ENCODE measurements around the gene FEZ2. TPM values are rescaled to one million over a fixed set of nuclear protein-coding genes. Genes with fewer than 3 reads are reported as not detected.

The FEZ2 gene
- total and polyA plus RNA-seq, 2 of the 8 experiments (the other 6 are each of a cell fraction or from before 2014, with no cell fraction given) = 7.5 to 16.4 TPM

DNA sequence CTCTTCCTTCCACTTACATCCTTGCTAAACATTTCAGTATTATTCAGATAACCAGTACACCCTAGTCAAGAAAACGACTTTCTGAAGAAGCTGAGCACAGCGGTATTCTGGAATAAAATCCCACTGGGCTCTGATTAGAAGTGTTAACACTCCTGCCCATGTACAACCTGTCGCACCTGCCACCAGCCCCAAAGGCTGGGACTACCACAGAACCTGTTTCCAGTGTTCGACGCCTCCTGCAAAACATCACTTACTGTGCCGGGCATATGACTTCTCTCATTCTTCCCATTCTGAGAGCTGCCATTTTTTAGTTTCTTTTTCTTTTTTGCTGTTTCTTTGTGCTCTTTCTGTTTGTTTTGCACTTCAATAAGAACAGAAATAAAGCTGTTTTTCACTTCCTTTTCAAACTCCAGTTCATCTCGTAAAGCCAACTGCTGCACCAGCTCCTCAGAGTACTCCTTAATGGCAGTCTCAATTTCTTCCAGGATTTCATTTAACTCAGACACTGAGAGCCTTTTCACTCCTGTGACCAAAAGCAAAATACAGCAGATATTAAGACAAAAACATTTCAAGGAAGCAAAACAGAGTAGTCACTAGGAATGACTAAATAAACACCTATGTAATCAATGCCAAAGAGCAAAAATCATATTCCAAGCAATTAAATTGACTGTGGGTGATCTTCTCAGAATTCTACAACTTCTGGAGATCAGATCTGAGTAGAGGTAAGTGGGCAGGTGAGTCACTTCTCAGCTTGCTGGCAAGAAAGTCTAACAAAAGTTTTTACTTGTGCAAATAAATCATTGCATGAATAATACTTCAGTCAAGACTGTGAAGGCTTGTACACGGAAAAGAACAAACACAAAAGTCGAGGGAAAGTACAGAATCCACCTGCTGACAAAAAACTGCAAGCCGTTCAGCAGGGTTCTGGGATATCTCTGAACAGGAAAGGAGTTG, 19.3 kb downstream of the FEZ2 start:
- Histone ChIP-seq H4K20me1 (replicated peaks in 1 of 2; ENCODE audit: control insufficient read depth in 1 of 2, insufficient read depth in 2 of 2, low read length in 2 of 2) (no peaks in the 10 kb centered on the region), H2AFZ (ENCODE audit: low read length) (no peak overlapping the region), H2BK15ac (ENCODE audit: low read length) (no peak overlapping the region), H3K56ac (replicated peaks; ENCODE audit: insufficient read length, low read depth, low read length) (no peak overlapping the region), H2BK20ac (ENCODE audit: low read length) (no peak overlapping the region), H2BK120ac (replicated peaks; ENCODE audit: low read depth, low read length) (no peak overlapping the region), H3K23me2 (ENCODE audit: low read depth, low read length) (no peaks in the 10 kb centered on the region), H4K5ac (ENCODE audit: insufficient read length, low read depth, low read length) (no peak overlapping the region), H3K9ac (replicated peaks in 1 of 4; ENCODE audit: extremely low read depth in 1 of 4, low read depth in 3 of 4, low read length in 3 of 4) (no peak overlapping the region), H3K4me1 (replicated peaks in 1 of 4; ENCODE audit: control insufficient read depth in 3 of 4, insufficient read depth in 4 of 4, low read length in 3 of 4) (no peaks in the 10 kb centered on the region), H3K36me3 (ENCODE audit: control insufficient read depth in 2 of 4, insufficient read depth in 4 of 4, low read length in 3 of 4) (peaks cover 0 to 23% (median 4%) of the 10 kb centered on the region in 4 experiments; a peak in 5 of 8 replicates), H3K27me3 (replicated peaks in 1 of 4; ENCODE audit: control insufficient read depth in 3 of 4, extremely low read depth in 1 of 4, insufficient read depth in 3 of 4, low read length in 3 of 4) (no peaks in the 10 kb centered on the region), H3K27ac (ENCODE audit: low read depth, low read length) (no peak overlapping the region), H3K9me3 (ENCODE audit: insufficient read depth in 2 of 2, low read depth in 1 of 2, low read length in 1 of 2) (no peaks in the 10 kb centered on the region), H2AK5ac (ENCODE audit: low read depth, low read length) (no peak overlapping the region), H3K79me2 (ENCODE audit: control insufficient read depth in 1 of 2, insufficient read depth in 2 of 2, low read length in 2 of 2) (no peaks in the 10 kb centered on the region), H4K8ac (ENCODE audit: extremely low read depth, insufficient read depth, low read length) (no peak overlapping the region), H2BK5ac (ENCODE audit: low read depth, low read length) (no peak overlapping the region), H3K4me2 (ENCODE audit: insufficient read depth in 1 of 2, low read depth in 2 of 2, low read length in 2 of 2) (no peak overlapping the region), H3K23ac (ENCODE audit: insufficient read length) (no peak overlapping the region), H3K4ac (replicated peaks; ENCODE audit: insufficient read length, low read depth, low read length) (no peak overlapping the region), H2BK12ac (ENCODE audit: low read depth, low read length) (no peak overlapping the region), H3K4me3 (ENCODE audit: extremely low read depth in 1 of 4, insufficient read depth in 2 of 4, low read depth in 3 of 4, low read length in 4 of 4) (no peak overlapping the region), H3K79me1 (ENCODE audit: low read depth, low read length) (no peaks in the 10 kb centered on the region), H3K14ac (ENCODE audit: insufficient read length) (no peak overlapping the region), H3K18ac (ENCODE audit: extremely low read depth, low read length) (no peak overlapping the region), H4K91ac (replicated peaks; ENCODE audit: insufficient read length, low read length) (no peak overlapping the region)
- no peak for FAIRE-seq
- 85% methylated on average over 10 of the region's 10 CpGs; no CpG with 5 or more reads in 1 of the 2 experiments for WGBS, 2 experiments (ENCODE audit: extremely low coverage in 1 of 2, insufficient coverage in 1 of 2, insufficient read length in 1 of 2, insufficient replicate concordance in 2 of 2, low coverage in 1 of 2, low lambda C conversion rate in 2 of 2, missing lambda C conversion rate in 1 of 2)
- no peak for DNase-seq (ENCODE audit: low read depth in 1 of 2, low spot score in 2 of 2)
- ChIA-PET POLR2A (ENCODE audit: partially characterized antibody) (no interaction called here), CTCF (ENCODE audit: partially characterized antibody) (interaction anchor here (3.3 kb wide), 1 partner anchor 86 kb away, joined by 9 read pairs; no protein-coding TSS in a partner anchor)
- TF ChIP-seq RBBP5 (IDR thresholded peaks at IDR 0.05; ENCODE audit: borderline replicate concordance, low read depth, low read length) (no peak), CREB1 (IDR thresholded peaks at IDR 0.05) (no peak), EZH2 (IDR thresholded peaks at IDR 0.05; ENCODE audit: low read depth, low read length, severe bottlenecking) (no peak), NANOG (IDR thresholded peaks at IDR 0.05; ENCODE audit: insufficient read depth, low read depth, low read length, poor library complexity, severe bottlenecking) (no peak), RAD21 (IDR thresholded peaks at IDR 0.05 in 1 of 2, conservative IDR thresholded peaks at IDR 0.05 in 1 of 2; ENCODE audit: low read depth in 2 of 2, low read length in 2 of 2) (no peak), CTBP2 (IDR thresholded peaks at IDR 0.05; ENCODE audit: borderline replicate concordance, insufficient read depth, insufficient read length, low read length) (no peak), SP2 (IDR thresholded peaks at IDR 0.05; ENCODE audit: low read length) (no peak), SAP30 (IDR thresholded peaks at IDR 0.05; ENCODE audit: insufficient read depth, insufficient replicate concordance, low read length) (no peak), JUND (IDR thresholded peaks at IDR 0.05; ENCODE audit: low read length) (no peak), GTF2F1 (IDR thresholded peaks at IDR 0.05; ENCODE audit: borderline replicate concordance, low read depth, low read length) (no peak), CHD2 (IDR thresholded peaks at IDR 0.05; ENCODE audit: low read length) (no peak), POU5F1 (IDR thresholded peaks at IDR 0.05; ENCODE audit: low read depth, low read length) (no peak)
